ENCODE measurements around the gene MARF1. TPM values are rescaled to one million over a fixed set of nuclear protein-coding genes. Genes with fewer than 3 reads are reported as not detected.

The MARF1 gene
- total and polyA plus RNA-seq, 9 of the 15 experiments (the other 6 are each of a cell fraction or from before 2014, with no cell fraction given), result 4.7 to 33.2 (median 11.7) TPM

DNA sequence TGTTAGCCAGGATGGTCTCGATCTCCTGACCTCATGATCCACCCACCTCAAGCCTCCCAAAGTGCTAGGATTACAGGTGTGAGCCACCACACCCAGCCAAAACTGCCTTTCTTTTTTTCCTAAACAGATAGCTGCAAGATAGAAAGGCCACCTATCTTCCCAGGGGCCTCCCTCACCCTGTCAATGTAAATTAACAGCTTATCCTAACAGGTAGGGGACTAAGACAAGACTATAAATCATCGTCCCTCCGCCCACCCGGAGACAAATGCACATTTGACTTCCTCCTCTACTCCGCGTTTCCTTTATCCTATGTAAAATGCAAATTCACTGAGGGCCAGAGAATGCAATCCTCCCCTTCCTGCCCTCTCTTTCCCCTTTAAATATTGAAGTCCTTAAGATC is 71.4 kb downstream of the MARF1 start (continued):
- TF ChIP-seq, protein P1, sequence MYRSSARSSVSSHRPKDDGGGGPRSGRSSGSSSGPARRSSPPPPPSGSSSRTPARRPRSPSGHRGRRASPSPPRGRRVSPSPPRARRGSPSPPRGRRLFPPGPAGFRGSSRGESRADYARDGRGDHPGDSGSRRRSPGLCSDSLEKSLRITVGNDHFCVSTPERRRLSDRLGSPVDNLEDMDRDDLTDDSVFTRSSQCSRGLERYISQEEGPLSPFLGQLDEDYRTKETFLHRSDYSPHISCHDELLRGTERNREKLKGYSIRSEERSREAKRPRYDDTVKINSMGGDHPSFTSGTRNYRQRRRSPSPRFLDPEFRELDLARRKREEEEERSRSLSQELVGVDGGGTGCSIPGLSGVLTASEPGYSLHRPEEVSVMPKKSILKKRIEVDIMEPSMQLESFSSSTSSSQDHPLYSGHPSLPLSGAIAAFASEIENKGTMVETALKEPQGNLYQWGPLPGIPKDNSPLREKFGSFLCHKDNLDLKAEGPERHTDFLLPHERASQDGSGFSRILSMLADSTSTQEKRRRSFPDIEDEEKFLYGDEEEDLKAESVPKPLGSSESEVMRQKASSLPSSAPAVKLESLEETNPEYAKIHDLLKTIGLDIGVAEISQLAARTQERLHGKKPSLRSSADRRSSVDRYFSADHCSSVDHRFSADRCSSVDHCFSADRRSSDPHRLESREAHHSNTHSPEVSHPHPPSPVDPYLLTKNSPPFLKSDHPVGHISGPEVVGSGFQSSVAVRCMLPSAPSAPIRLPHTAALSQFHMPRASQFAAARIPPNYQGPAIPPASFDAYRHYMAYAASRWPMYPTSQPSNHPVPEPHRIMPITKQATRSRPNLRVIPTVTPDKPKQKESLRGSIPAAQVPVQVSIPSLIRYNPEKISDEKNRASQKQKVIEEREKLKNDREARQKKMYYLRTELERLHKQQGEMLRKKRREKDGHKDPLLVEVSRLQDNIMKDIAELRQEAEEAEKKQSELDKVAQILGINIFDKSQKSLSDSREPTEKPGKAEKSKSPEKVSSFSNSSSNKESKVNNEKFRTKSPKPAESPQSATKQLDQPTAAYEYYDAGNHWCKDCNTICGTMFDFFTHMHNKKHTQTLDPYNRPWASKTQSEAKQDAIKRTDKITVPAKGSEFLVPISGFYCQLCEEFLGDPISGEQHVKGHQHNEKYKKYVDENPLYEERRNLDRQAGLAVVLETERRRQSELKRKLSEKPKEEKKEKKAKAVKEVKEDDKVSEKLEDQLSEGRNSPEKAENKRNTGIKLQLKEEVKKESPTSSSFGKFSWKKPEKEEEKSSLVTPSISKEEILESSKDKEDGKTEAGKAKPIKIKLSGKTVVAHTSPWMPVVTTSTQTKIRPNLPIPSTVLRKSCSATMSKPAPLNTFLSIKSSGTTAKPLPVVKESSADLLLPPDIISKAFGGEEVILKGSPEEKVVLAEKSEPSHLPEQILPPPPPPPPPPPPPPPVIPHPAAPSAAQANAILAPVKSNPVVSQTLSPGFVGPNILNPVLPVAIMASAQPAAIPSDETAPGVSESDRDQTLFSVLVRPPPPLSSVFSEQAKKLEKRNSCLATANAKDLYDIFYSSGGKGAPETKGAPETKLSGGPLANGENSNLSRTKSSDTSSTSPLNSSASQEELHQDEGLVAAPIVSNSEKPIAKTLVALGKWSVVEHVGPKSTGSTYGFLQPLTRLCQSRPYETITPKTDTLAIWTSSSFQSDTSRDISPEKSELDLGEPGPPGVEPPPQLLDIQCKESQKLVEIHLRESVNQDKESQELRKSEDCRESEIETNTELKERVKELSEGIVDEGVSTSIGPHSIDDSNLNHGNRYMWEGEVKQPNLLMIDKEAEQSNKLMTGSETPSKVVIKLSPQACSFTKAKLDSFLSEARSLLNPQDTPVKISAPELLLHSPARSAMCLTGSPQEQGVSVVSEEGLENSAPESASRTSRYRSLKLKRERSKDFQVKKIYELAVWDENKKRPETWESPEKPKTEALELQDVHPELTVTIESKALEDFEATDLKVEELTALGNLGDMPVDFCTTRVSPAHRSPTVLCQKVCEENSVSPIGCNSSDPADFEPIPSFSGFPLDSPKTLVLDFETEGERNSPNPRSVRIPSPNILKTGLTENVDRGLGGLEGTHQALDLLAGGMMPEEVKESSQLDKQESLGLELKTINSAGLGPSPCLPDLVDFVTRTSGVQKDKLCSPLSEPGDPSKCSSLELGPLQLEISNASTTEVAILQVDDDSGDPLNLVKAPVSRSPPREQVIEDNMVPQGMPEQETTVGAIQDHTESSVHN (IDR thresholded peaks at IDR 0.05; ENCODE audit: borderline replicate concordance in 1 of 2, low read depth in 1 of 2), result no peak
- TF ChIP-seq DPF2 (IDR thresholded peaks at IDR 0.05) (peak; percentile 51; the same call in 1 of the 2 replicates), DIDO1 (tag; IDR thresholded peaks at IDR 0.05; ENCODE audit: low read depth) (no peak), ZNF431 (CRISPR knock-in tag; IDR thresholded peaks at IDR 0.05) (no peak), ESRRB (CRISPR knock-in tag; IDR thresholded peaks at IDR 0.05; ENCODE audit: borderline replicate concordance) (no peak), PRPF4 (IDR thresholded peaks at IDR 0.05; ENCODE audit: insufficient read depth, low read depth, low read length, poor library complexity, severe bottlenecking) (no peak), TAF7 (tag; IDR thresholded peaks at IDR 0.05) (no peak), HMG20A (CRISPR knock-in tag; conservative IDR thresholded peaks at IDR 0.05) (no peak), SRSF1 (IDR thresholded peaks at IDR 0.05; ENCODE audit: low read depth, low read length) (no peak)
- TF ChIP-seq, protein P2, sequence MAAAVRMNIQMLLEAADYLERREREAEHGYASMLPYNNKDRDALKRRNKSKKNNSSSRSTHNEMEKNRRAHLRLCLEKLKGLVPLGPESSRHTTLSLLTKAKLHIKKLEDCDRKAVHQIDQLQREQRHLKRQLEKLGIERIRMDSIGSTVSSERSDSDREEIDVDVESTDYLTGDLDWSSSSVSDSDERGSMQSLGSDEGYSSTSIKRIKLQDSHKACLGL (CRISPR knock-in tag; IDR thresholded peaks at IDR 0.05; ENCODE audit: borderline replicate concordance, poor library complexity, severe bottlenecking), result no peak
- TF ChIP-seq, protein P3, sequence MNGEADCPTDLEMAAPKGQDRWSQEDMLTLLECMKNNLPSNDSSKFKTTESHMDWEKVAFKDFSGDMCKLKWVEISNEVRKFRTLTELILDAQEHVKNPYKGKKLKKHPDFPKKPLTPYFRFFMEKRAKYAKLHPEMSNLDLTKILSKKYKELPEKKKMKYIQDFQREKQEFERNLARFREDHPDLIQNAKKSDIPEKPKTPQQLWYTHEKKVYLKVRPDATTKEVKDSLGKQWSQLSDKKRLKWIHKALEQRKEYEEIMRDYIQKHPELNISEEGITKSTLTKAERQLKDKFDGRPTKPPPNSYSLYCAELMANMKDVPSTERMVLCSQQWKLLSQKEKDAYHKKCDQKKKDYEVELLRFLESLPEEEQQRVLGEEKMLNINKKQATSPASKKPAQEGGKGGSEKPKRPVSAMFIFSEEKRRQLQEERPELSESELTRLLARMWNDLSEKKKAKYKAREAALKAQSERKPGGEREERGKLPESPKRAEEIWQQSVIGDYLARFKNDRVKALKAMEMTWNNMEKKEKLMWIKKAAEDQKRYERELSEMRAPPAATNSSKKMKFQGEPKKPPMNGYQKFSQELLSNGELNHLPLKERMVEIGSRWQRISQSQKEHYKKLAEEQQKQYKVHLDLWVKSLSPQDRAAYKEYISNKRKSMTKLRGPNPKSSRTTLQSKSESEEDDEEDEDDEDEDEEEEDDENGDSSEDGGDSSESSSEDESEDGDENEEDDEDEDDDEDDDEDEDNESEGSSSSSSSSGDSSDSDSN (IDR thresholded peaks at IDR 0.05; ENCODE audit: borderline replicate concordance in 1 of 2, low read depth in 2 of 2, low read length in 2 of 2), result no peak
- TF ChIP-seq, protein P4, sequence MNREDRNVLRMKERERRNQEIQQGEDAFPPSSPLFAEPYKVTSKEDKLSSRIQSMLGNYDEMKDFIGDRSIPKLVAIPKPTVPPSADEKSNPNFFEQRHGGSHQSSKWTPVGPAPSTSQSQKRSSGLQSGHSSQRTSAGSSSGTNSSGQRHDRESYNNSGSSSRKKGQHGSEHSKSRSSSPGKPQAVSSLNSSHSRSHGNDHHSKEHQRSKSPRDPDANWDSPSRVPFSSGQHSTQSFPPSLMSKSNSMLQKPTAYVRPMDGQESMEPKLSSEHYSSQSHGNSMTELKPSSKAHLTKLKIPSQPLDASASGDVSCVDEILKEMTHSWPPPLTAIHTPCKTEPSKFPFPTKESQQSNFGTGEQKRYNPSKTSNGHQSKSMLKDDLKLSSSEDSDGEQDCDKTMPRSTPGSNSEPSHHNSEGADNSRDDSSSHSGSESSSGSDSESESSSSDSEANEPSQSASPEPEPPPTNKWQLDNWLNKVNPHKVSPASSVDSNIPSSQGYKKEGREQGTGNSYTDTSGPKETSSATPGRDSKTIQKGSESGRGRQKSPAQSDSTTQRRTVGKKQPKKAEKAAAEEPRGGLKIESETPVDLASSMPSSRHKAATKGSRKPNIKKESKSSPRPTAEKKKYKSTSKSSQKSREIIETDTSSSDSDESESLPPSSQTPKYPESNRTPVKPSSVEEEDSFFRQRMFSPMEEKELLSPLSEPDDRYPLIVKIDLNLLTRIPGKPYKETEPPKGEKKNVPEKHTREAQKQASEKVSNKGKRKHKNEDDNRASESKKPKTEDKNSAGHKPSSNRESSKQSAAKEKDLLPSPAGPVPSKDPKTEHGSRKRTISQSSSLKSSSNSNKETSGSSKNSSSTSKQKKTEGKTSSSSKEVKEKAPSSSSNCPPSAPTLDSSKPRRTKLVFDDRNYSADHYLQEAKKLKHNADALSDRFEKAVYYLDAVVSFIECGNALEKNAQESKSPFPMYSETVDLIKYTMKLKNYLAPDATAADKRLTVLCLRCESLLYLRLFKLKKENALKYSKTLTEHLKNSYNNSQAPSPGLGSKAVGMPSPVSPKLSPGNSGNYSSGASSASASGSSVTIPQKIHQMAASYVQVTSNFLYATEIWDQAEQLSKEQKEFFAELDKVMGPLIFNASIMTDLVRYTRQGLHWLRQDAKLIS (CRISPR knock-in tag; IDR thresholded peaks at IDR 0.05), result no peak
